Stomach (tissue), 4 donors: ENCODE results near the gene EEF2K.

Experiments
- CTCF ChIP-seq, 7 experiments: fragments of 450-650 bp in 4 of 7; fragments of 200-600 bp in 3 of 7; sonication (generic) in 3 of 7; IDR thresholded peaks; one replicate each; pipeline ENCODE4 v1.5.1; 2016 to 2019; ENCODE audit warnings: antibody characterized with exemption in 7 of 7, control low read depth in 2 of 7, mild to moderate bottlenecking in 1 of 7
- EP300 ChIP-seq: sonication (generic); formaldehyde crosslinking; IDR thresholded peaks from one replicate; pipeline ENCODE4 v1.6.1; 2017; ENCODE audit warnings: antibody characterized with exemption
- POLR2A ChIP-seq, 4 donors: fragments of 450-650 bp; IDR thresholded peaks; one replicate each; pipeline ENCODE4 v1.6.1; 2016; ENCODE audit warnings: antibody characterized with exemption in 4 of 4, control low read depth in 2 of 4, mild to moderate bottlenecking in 1 of 4, moderate library complexity in 1 of 4

- no peak for TF ChIP-seq EP300
- no peak for TF ChIP-seq CTCF (IDR thresholded peaks at IDR 0.05)
- no peak for TF ChIP-seq POLR2A (IDR thresholded peaks at IDR 0.05)
These were observed 116.7 kb downstream of the EEF2K start for GRCh38 chr16:22322741-22323140.
